Measurements from ENCODE around the gene GOLGA3.

- no peak for TF ChIP-seq ZNF384 (IDR thresholded peaks at IDR 0.05)
- TF ChIP-seq SUZ12 (IDR thresholded peaks at IDR 0.05) = no peak
- no peak for TF ChIP-seq CTBP1 (IDR thresholded peaks at IDR 0.05; ENCODE audit: borderline replicate concordance)
- no peak for TF ChIP-seq SP1 (IDR thresholded peaks at IDR 0.05)
These were observed 51.7 kb downstream of the GOLGA3 start for GRCh38 chr12:132776816-132777568.

Data from HEK293T (cell line).